Cardiac septum (tissue), 1 donor: Measurements from ENCODE around the gene TMC2. TPM values are rescaled to one million over a fixed set of nuclear protein-coding genes. Genes with fewer than 3 reads are reported as not detected.
A peak's percentile ranks its signal among the peaks of the same experiment; 100 is the strongest.
"Not testable (repeated sequence)": the region's sequence is repeated elsewhere in the genome, so short reads cannot be mapped to it uniquely, and the experiment has no call there.

Experiments
- DNase-seq: peaks from one replicate; pipeline ENCODE4 v3.0.0-alpha.2; 2020; ENCODE audit warnings: low spot score
- intact Hi-C: fragments of 100-400 bp; cut with DNase I; formaldehyde crosslinking; loops from one replicate; pipeline ENCODE4 v1.14.0; 2022
- long read RNA-seq: library from polyadenylated mRNA; unstranded; transcript quantifications from one replicate; pipeline ENCODE4 v2.0.0, GENCODE V29; 2021
- total RNA-seq: library from RNA; stranded (reverse); fragmentation: NEBNext Ultra II Directional; extraction: Animal tissue kit (Norgen Biotek cat#: 25700); gene quantifications from one replicate; pipeline ENCODE4 v1.2.1, GENCODE V29; 2021
- donor health status: DM: no; HTN: no; CAD: no.

Gene TMC2
- not detected for total RNA-seq
- long read RNA-seq: 0 reads

GRCh38 chr20:2536560-2536986, at the start of gene TMC2:
Gene TMC2, plus strand, starts transcription at chr20:2536573. Its CDS starts 49 bp downstream, at chr20:2536622.
- intact Hi-C loops: no loop called here
- DNase-seq: no peak

GRCh38 chr20:2502808-2503384, 33.5 kb upstream of the TMC2 start:
- DNase-seq, intact Hi-C loops: not testable (repeated sequence)

GRCh38 chr20:2504803-2505202, 31.6 kb upstream of the TMC2 start:
- intact Hi-C loops: not testable (repeated sequence)

GRCh38 chr20:2506426-2506825, 29.9 kb upstream of the TMC2 start:
- DNase-seq, intact Hi-C loops: not testable (repeated sequence)

More at GRCh38 chr20:2504803-2505202, 31.6 kb upstream of the TMC2 start:
- not testable (repeated sequence) for DNase-seq

- intact Hi-C loops: no loop called here
- DNase-seq: no peak
Measured at GRCh38 chr20:2507464-2507863, 28.9 kb upstream of the TMC2 start.

GRCh38 chr20:2507875-2508630, 28.3 kb upstream of the TMC2 start:
- intact Hi-C loops: no loop called here
- no peak for DNase-seq

GRCh38 chr20:2508631-2509467, 27.5 kb upstream of the TMC2 start, which contains the start of gene ZNF343:
Gene ZNF343, minus strand, starts transcription at chr20:2508915. Its CDS starts 15,020 bp downstream, at chr20:2493895.
- intact Hi-C loops: loop anchor here (1.0 kb wide), 1 partner anchor 38 kb away; no protein-coding TSS in a partner anchor

GRCh38 chr20:2509468-2509781, 26.9 kb upstream of the TMC2 start:
- no peak for DNase-seq
- intact Hi-C loops: loop anchor here (1.0 kb wide), 1 partner anchor 38 kb away; no protein-coding TSS in a partner anchor

More at GRCh38 chr20:2508631-2509467, 27.5 kb upstream of the TMC2 start, which contains the start of gene ZNF343:
- DNase-seq: peak; percentile 93

GRCh38 chr20:2509794-2510193, 26.6 kb upstream of the TMC2 start:
- no peak for DNase-seq
- intact Hi-C loops: loop anchor here (1.0 kb wide), 1 partner anchor 38 kb away; no protein-coding TSS in a partner anchor

- intact Hi-C loops: no loop called here
- DNase-seq: no peak
Measured at GRCh38 chr20:2515203-2515602, 21.2 kb upstream of the TMC2 start.

- DNase-seq: no peak
- intact Hi-C loops: no loop called here
Measured at GRCh38 chr20:2516399-2516798, 20.0 kb upstream of the TMC2 start.

- intact Hi-C loops: no loop called here
Measured at GRCh38 chr20:2518096-2518495, 18.3 kb upstream of the TMC2 start.

GRCh38 chr20:2518558-2518957, 17.8 kb upstream of the TMC2 start:
- intact Hi-C loops: no loop called here
- DNase-seq: no peak

More at GRCh38 chr20:2518096-2518495, 18.3 kb upstream of the TMC2 start:
- DNase-seq: no peak

GRCh38 chr20:2519115-2519809, 17.1 kb upstream of the TMC2 start:
- no peak for DNase-seq
- intact Hi-C loops: no loop called here

GRCh38 chr20:2520617-2521016, 15.8 kb upstream of the TMC2 start:
- no peak for DNase-seq
- intact Hi-C loops: loop anchor here (5.0 kb wide), 1 partner anchor 48 kb away; the partner anchor contains the start of gene SNRPB

GRCh38 chr20:2521369-2522305, 14.7 kb upstream of the TMC2 start:
- intact Hi-C loops: loop anchor here (5.0 kb wide), 1 partner anchor 49 kb away; the partner anchor contains the start of gene SNRPB
- DNase-seq: no peak

GRCh38 chr20:2522826-2523429, 13.4 kb upstream of the TMC2 start:
- not testable (repeated sequence) for DNase-seq

More at GRCh38 chr20:2522826-2523429, 13.4 kb upstream of the TMC2 start:
- intact Hi-C loops: loop anchor here (5.0 kb wide), 1 partner anchor 51 kb away; the partner anchor contains the start of gene SNRPB
